ENCODE results near the gene CYLD.

The CYLD gene

GRCh38 chr16:50756473-50756872 lies 14.6 kb downstream of the CYLD start:
- Histone ChIP-seq H3K9me3 (replicated peaks; ENCODE audit: insufficient read depth, low read length) (no peaks in the 10 kb centered on the region), H3K27ac (ENCODE audit: low read length) (no peak overlapping the region), H3K4me3 (ENCODE audit: low read length) (no peak overlapping the region), H3K27me3 (replicated peaks; ENCODE audit: insufficient read depth, low read length) (no peaks in the 10 kb centered on the region), H4K20me1 (ENCODE audit: insufficient read depth, low read length) (no peaks in the 10 kb centered on the region; the same call in 1 of the 2 replicates), H3F3A (ENCODE audit: insufficient read depth, low read length) (no peaks in the 10 kb centered on the region), H3K36me3 (replicated peaks; ENCODE audit: insufficient read depth, low read length) (peaks cover 5% of the 10 kb centered on the region), H3K9ac (ENCODE audit: low read length) (no peak overlapping the region), H3K4me1 (ENCODE audit: low read length) (no peaks in the 10 kb centered on the region), H3K9me2 (replicated peaks; ENCODE audit: insufficient read depth, low read length) (no peaks in the 10 kb centered on the region), H3K79me2 (ENCODE audit: low read length) (peaks cover 65% of the 10 kb centered on the region), H2AFZ (ENCODE audit: low read length) (no peak overlapping the region), H3K4me2 (ENCODE audit: low read depth, low read length) (no peak overlapping the region)
- no peak for DNase-seq
- no peak for TF ChIP-seq EZH2 (optimal IDR thresholded peaks at IDR 0.05; ENCODE audit: low read depth, low read length)
- no peak for TF ChIP-seq EZH2phosphoT487 (IDR thresholded peaks at IDR 0.05; ENCODE audit: low read length)
- no peak for TF ChIP-seq CTCF (IDR thresholded peaks at IDR 0.05; ENCODE audit: low read length)

GRCh38 chr16:50761267-50761666 lies 19.4 kb downstream of the CYLD start:
- Histone ChIP-seq H3K4me2 (ENCODE audit: low read depth, low read length) (no peak overlapping the region), H3K9me3 (replicated peaks; ENCODE audit: insufficient read depth, low read length) (no peaks in the 10 kb centered on the region), H3K9ac (ENCODE audit: low read length) (no peak overlapping the region), H3K27me3 (replicated peaks; ENCODE audit: insufficient read depth, low read length) (no peaks in the 10 kb centered on the region), H3K79me2 (ENCODE audit: low read length) (peaks cover 93% of the 10 kb centered on the region), H3F3A (ENCODE audit: insufficient read depth, low read length) (no peaks in the 10 kb centered on the region), H3K27ac (ENCODE audit: low read length) (no peak overlapping the region), H2AFZ (ENCODE audit: low read length) (no peak overlapping the region), H3K9me2 (replicated peaks; ENCODE audit: insufficient read depth, low read length) (no peaks in the 10 kb centered on the region), H4K20me1 (ENCODE audit: insufficient read depth, low read length) (no peaks in the 10 kb centered on the region; the same call in 1 of the 2 replicates), H3K36me3 (replicated peaks; ENCODE audit: insufficient read depth, low read length) (no peaks in the 10 kb centered on the region; the same call in 1 of the 2 replicates), H3K4me1 (ENCODE audit: low read length) (no peaks in the 10 kb centered on the region), H3K4me3 (ENCODE audit: low read length) (no peak overlapping the region)
- DNase-seq = no peak
- TF ChIP-seq EZH2phosphoT487 (IDR thresholded peaks at IDR 0.05; ENCODE audit: low read length) = no peak
- TF ChIP-seq CTCF (IDR thresholded peaks at IDR 0.05; ENCODE audit: low read length) = no peak
- no peak for TF ChIP-seq EZH2 (optimal IDR thresholded peaks at IDR 0.05; ENCODE audit: low read depth, low read length)

- H3K9me3 ChIP-seq (replicated peaks; ENCODE audit: insufficient read depth, low read length) = no peaks in the 10 kb centered on the region
- no peaks in the 10 kb centered on the region for H3K27me3 ChIP-seq (replicated peaks; ENCODE audit: insufficient read depth, low read length)
- H3K9me2 ChIP-seq (replicated peaks; ENCODE audit: insufficient read depth, low read length) = no peaks in the 10 kb centered on the region
- TF ChIP-seq EZH2 (optimal IDR thresholded peaks at IDR 0.05; ENCODE audit: low read depth, low read length) (no peak), CTCF (IDR thresholded peaks at IDR 0.05; ENCODE audit: low read length) (no peak), EZH2phosphoT487 (IDR thresholded peaks at IDR 0.05; ENCODE audit: low read length) (no peak)
- H3K9ac ChIP-seq (ENCODE audit: low read length) = no peak overlapping the region
- DNase-seq = no peak
- H3K27ac ChIP-seq (ENCODE audit: low read length) = no peak overlapping the region
- H3K36me3 ChIP-seq (replicated peaks; ENCODE audit: insufficient read depth, low read length) = no peaks in the 10 kb centered on the region; the same call in 1 of the 2 replicates
- H4K20me1 ChIP-seq (ENCODE audit: insufficient read depth, low read length) = no peaks in the 10 kb centered on the region
- no peaks in the 10 kb centered on the region for H3K4me1 ChIP-seq (ENCODE audit: low read length)
- H3K79me2 ChIP-seq (ENCODE audit: low read length) = peaks cover 93% of the 10 kb centered on the region
- no peak overlapping the region for H3K4me2 ChIP-seq (ENCODE audit: low read depth, low read length)
- no peak overlapping the region for H3K4me3 ChIP-seq (ENCODE audit: low read length)
- H3F3A ChIP-seq (ENCODE audit: insufficient read depth, low read length) = no peaks in the 10 kb centered on the region
- H2AFZ ChIP-seq (ENCODE audit: low read length) = no peak overlapping the region
Measured at GRCh38 chr16:50762241-50762640, 20.4 kb downstream of the CYLD start.

Measured in MM.1S (cell line).